GM21515 (cell line): ENCODE data around the gene IGF1R.

Experiments
- ATAC-seq: cut with Tn5 transposase; IDR thresholded peaks from one replicate; pipeline ENCODE4 v1.9.1; 2021; ENCODE audit not compliant: unreplicated experiment

The IGF1R gene

GRCh38 chr15:98703126-98703685 lies 54.9 kb downstream of the IGF1R start:
- ATAC-seq, result no peak

GRCh38 chr15:98705070-98705469 lies 56.7 kb downstream of the IGF1R start:
- no peak for ATAC-seq

DNA sequence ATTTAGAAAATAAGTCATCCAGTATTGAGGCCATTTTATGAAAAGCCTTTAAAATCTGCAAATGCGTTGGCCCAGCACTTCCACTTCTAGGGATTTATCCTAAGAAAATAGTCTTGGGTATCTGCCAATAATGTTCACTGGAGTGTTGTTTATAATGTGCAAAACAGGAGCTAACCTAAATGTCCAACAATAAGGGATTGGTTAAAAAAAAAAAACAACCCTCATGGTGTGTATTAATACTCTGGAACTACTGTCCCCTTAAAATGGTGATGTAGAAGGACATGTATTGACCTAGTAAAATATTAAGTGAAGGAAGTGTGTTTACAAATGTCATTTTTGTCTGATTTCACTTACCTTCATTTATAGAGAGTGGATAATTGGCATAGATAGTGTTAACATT lies 58.0 kb downstream of the IGF1R start:
- ATAC-seq, result no peak

DNA sequence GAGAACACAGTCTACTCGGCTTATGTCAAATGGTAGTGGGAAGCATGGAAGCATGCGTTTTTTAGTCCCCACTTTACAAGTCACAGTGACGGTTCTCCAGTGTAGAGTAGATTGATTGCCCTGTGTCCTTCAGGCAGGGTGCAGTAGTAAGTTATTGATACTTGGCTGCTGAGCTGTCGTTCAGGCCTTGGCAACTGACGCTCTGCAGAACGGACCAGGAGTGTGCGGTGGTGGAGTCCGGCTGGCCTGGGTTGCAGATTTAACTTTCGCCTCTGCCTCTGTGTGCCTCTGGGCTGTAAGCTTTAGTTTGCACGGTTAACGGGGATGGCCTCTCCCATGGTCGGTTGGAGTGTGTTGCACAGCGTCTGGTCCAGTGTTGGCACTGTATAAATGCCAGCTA lies 58.6 kb downstream of the IGF1R start:
- ATAC-seq, result no peak

DNA sequence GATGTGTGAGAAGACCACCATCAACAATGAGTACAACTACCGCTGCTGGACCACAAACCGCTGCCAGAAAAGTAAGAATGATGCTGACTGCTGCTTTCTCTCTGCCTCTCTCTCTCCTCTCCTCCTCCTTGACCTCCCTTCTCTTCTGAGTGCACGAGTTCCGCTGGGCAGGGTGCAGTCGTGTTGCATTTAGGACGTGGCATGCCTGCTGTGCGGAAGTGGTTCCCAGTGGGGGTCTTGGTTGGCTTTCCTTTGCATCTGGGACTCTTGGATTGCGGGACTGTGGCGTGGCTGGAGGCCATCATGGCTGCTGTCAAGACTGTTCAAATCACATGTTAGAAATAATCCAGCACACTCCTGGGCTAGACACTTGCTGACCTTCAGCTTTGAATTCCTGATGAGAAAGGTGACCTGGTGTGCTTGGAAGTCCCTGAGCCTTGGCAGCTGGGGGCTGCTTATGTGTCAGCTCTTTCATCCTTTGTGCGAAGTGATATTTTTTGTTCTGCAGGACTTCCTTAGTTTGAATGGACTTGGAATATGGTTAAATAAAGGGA lies 59.8 kb downstream of the IGF1R start:
- no peak for ATAC-seq

- no peak for ATAC-seq
These were observed 63.5 kb downstream of the IGF1R start for GRCh38 chr15:98711810-98712209.

- no peak for ATAC-seq
These were observed 64.7 kb downstream of the IGF1R start for GRCh38 chr15:98712845-98713584.

- no peak for ATAC-seq
These were observed 65.3 kb downstream of the IGF1R start for GRCh38 chr15:98713585-98714001.

DNA sequence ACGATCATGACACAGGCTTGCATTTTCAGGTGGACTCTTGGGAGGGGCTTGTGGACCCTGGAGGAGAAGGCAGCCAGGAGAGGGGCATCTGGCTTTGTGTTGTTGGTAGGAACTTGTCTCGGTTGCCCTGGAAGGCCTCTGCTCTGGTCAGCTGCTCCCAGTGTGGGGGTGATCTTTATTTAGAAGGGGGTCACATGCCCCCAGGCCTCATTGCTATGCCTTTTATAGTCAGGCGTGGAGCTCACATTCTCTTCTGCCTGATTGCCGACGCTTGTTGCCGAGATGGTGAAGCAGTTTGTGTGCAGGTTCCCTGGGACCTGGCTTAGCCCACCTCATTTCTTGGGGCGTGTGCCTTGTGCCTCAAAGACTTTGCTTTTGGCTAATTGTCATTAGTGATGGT lies 66.6 kb downstream of the IGF1R start:
- no peak for ATAC-seq

DNA sequence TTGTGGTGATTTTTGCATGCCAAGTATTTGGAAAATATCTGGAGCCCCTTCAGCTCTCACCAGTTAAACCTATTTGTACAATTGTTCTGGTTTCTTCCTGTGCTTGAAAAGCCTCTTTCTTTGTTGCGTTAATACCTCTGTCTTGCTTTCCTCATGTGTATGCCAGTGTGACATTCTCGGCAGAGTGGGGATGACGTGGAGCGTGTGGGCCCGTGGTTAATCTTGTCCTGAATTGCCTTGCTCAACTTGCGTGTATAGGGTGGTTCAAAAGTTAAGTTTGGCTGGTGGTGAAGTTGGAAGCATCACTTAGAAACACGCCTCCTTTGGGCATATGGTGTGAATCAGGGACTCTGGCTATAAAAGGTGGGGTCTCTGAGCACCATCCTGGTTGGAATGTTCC lies 67.1 kb downstream of the IGF1R start:
- no peak for ATAC-seq

GRCh38 chr15:98715890-98716443 lies 67.6 kb downstream of the IGF1R start:
- no peak for ATAC-seq

DNA sequence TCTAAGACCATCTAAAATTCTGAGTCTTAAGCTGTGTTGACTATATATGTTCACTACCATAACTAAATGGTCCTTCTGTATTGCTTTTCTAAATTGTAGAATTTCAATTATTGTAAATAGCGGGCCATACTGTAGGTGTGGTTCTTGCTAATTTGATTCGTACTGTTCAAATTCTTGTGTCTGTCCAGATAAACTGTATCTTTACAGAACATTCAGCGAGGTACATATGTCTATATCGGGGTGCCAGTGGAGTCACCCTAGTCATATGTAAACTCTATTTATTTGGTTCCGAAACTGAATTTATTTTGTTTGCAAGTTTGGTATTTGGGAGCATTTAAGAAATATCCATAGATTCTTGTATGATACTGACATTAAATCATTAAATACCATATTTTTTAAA lies 69.0 kb downstream of the IGF1R start:
- no peak for ATAC-seq

DNA sequence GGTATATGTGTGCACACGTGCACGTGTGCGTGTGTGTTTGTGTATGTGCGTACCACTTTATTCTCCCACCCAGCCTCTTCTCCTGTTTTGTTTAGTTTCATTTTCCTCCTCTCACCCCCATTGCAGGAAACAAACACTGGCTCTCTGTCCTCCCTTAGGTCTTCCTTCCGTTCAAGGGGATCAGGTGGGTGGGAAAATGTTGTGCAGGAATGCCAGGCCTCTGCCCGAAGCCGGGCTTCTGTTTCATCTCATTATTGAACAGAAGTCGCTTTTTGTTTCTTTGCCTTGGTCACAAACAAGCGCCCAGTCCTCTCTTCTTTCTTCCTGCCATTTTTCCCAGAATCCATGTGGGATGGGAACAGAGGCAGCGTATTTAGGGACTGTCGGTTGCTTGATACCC lies 69.6 kb downstream of the IGF1R start:
- no peak for ATAC-seq

- ATAC-seq, result no peak
These were observed 70.2 kb downstream of the IGF1R start for GRCh38 chr15:98718426-98719136.

- no peak for ATAC-seq
These were observed 70.9 kb downstream of the IGF1R start for GRCh38 chr15:98719137-98719740.

- ATAC-seq, result no peak
These were observed 71.7 kb downstream of the IGF1R start for GRCh38 chr15:98720031-98720430.

DNA sequence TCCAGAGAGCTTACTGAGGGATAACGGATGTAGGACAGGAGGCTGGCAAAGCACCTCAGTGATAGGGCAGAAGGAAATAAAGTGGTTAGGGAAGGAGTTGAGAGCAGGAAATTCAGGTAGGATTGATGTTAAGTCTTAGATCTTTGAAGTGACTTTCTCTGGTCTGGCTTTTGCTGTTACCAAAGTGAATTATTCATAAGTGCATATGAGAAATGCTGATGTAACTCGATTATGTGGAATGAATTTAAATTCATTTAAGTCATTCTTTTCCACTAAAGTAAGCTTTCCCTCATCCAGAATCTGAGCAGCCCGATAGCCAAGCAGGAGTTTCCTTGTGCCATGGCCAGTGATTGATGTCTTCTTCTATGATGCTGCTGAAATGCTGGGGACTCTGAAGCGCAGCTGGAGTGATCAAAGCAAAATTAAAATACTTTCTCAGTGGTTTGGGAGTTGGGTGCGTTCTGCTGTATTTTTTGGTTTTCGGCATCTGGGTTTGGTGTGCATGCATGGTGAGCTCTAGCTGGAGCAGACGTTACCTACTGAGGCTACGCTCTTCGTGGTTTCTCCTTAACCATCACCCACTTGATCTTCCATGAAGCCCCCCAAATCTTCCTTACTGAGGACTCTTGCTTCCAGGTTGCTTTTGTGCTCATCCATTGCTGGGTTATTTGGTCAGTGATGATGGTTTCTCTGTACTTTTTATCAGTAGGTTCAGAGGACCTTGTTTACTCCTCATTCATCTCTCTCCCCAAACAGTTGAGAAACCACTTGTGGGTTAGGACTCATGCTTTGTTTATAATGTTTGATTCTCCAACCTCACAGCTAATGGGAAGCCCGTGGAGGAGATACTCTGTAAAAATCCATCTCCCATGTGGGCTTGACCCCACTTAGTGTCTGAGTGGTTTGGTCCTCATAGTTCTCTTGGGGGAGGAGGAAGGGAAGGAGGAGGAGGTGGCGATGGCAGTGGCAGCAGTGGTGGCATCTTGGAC lies 72.5 kb downstream of the IGF1R start:
- no peak for ATAC-seq

DNA sequence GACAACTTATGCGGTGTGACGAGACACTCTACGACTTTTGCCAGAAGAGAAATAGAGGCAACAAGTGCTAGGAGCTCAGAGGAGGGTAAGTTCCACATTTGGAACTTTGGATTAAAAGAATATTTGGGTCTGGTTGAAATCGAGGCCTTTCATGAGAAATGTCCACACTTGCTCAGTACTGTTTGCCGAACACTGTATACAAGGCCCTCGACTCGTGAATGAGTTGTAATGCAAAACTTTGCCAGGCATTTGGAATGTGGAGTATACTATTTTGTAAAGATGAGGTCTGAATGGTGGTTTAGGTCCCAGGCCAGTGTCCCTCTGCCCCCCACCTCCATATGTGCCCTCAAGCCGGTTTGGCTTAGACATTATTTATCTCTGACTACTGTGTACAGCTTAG lies 73.9 kb downstream of the IGF1R start:
- no peak for ATAC-seq

DNA sequence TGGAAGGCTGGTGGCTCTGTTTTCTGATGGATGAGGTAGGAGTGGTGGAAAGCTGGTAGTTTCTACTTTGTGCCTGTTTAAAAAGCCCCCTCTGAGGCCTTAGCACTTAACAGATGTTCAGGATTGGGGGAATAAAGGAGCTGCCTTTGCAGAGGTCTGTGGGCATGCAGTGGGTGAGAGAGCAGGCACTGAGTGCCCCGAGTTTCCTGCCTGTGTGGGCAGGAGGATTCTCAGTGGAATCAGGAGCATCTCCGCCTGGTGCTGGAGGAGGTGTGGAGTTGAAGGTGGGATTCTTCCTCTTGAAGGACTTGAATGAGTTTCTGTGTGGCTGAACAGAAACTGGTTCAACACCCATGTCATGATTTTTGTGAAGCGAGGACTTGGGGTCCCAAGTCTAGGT lies 74.3 kb downstream of the IGF1R start:
- no peak for ATAC-seq

DNA sequence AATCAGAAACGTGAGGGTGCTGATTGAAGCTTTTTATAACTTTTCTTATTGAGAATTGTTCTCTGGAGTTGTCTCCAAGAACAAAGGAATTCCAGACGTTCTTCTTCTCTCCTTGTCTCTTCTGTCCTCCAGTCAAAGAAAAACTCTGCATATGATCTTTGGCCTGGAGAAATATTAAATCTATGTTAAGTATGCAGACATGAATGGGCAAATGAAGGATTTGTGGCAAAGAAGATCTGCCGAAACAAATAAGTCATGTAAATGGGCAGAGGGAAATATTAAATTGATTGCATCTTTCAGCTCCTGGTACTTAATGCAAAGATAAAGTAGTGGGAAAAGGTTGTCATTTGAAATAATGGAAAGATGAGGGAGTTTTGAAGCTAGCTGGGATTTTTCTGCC lies 74.9 kb downstream of the IGF1R start:
- no peak for ATAC-seq
